Stimulated activated CD4-positive, alpha-beta T cell treated with anti-CD3 and anti-CD28 coated beads, Interleukin-1b, Interleukin-23, amount 100 ng/mL, for 1 hour (primary cell): Measurements from ENCODE around the gene ACTR3C.

Source experiments
- DNase-seq, 2 donors: peaks; one replicate each; pipeline ENCODE4 v3.0.0-alpha.2; 2020; ENCODE audit warnings: low read depth in 2 of 2

ACTR3C gene

DNA sequence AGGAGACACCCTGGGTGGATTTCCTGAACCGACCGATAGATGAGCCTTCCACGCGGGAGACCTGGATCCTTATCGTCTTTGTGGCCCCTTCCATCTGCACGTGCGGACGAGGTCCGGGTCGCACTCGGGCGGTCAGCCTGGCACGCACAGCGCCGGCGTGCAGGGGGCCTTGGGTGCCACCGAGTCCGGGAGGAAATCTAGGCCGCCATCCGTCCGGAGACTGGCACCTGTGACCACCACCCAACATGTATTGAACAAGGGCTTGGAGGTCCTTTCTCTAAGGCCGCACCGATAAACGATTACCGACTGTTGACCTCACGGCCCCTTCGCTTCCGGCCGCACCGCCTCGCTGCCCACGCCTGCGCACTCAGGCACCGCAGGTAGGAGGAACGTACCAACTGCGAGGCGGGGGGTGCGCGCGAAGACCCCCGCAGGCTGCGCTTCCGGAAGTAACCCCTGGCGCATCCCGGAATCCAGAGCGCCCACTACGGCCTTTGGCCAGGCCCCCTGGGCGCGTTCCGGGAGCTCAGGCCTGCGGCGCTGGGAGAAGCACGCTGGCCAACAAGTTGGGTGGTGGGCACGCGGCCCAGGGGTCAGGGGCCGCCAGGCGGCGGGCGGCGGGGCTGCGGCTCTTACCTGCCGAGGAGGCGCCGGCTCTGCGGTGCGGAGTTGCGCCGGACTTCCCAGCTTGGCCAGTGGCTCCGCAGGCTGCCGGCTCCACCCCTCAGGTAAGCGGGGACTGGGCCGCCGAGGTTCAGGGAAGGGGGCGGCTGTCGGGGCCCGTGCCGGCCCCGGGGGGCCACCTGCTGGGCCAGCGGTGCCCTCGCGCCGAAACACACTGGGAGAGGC, at the start of gene ACTR3C, which contains the start of gene LRRC61:
ACTR3C (minus strand) TSS at position 713 of the 849 bp plus-strand sequence. CDS start 28,249 bp downstream, outside the sequence.
LRRC61 (plus strand) TSS at position 523 of the 849 bp plus-strand sequence. CDS start 13,507 bp downstream, outside the sequence.
- peak; percentile 22 to 47 for DNase-seq

DNA sequence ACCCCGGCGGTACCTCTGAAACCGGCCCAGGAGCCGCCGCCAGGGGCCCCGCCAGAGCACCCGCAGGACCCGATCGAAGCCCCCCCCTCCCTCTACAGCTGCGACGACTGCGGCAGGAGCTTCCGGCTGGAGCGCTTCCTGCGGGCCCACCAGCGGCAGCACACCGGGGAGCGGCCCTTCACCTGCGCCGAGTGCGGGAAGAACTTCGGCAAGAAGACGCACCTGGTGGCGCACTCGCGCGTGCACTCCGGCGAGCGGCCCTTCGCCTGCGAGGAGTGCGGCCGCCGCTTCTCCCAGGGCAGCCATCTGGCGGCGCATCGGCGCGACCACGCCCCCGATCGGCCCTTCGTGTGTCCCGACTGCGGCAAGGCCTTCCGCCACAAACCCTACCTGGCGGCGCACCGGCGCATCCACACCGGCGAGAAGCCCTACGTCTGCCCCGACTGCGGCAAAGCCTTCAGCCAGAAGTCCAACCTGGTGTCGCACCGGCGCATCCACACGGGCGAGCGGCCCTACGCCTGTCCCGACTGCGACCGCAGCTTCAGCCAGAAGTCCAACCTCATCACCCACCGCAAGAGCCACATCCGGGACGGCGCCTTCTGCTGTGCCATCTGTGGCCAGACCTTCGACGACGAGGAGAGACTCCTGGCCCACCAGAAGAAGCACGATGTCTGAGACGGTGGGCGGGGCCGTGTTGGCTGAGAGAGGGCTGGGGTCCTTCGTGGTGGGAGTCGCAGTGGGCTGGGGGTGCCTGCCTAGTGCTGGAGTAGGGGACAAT, 49.1 kb upstream of the ACTR3C start:
- DNase-seq = no peak

DNA sequence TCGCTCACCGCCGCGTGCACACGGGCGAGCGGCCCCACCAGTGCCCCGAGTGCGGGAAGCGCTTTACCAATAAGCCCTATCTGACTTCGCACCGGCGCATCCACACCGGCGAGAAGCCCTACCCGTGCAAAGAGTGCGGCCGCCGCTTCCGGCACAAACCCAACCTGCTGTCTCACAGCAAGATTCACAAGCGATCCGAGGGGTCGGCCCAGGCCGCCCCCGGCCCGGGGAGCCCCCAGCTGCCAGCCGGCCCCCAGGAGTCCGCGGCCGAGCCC, 48.6 kb upstream of the ACTR3C start:
- no peak for DNase-seq

- no peak for DNase-seq
Measured at GRCh38 chr7:150371131-150371995, 48.0 kb upstream of the ACTR3C start.

DNA sequence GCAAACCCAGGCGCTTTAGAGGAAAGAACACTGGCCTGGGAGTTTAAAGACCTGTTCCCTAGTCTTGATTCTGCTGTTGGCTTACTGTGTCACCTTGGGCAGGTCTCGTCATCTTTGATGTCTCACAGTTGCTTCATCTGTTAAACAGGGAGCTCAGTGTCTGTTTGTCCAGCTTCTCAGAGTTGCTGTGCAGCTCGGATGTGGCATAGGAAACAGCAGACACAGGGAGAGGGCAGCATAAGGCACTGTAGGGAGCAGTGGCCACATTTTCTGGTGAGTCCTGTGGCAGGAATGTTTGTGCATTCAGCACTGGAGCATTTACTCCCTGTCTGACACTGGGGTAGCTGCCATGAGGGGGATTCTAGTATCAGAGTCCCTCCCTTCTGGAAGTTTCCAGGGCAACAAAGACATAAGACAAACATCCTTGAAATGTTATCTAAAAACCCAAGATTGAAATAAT, 47.3 kb upstream of the ACTR3C start:
- DNase-seq = no peak

- DNase-seq = no peak
Measured at GRCh38 chr7:150369748-150370501, 46.6 kb upstream of the ACTR3C start.

DNA sequence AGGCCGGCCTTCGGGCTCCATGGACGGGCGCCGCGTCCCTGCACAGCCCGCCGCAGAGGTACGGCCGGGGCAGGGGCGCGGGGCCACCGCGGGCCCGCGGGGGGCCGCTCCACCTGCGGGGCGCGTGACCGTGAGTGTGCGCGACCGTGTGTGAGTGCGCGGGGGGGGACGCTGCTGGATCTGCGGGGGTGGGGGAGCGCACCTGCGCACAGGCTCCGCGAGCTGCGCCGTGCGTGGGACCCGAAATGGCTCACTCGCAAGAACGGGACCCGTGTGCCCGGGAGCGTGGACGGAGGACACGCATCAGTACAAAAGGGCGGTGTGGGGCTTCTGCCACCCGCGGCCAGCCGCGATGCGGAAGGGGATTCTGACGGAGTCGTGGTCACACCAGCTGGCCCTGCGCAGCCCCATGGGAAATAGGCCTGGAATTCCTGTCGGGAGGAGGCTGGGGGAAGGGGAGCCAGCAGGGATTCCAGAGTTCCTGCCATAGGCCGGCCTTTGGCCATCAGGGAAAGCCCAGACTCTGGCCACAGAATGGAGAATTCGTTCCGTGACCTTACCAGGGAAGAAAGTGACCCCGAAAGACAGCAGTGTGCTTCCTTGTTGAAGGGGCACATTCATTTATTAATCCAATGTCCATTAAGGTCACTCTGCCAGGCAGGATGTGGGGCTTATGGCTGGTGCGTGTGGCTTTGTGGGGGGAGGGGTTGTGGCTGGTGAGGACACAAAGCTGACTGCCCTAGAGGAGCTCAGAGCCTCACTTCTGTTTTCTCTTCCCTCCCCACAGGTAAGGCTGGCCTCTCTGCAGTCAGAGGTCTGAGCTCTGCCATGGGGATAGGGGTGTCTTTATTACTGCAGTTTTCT, 45.8 kb upstream of the ACTR3C start:
- peak in 1 of 2 donors; percentile 45 for DNase-seq

GRCh38 chr7:150368096-150368883, 44.9 kb upstream of the ACTR3C start, which contains the start of gene REPIN1:
Gene REPIN1, plus strand, starts transcription at chr7:150368822. Its CDS starts 890 bp downstream, at chr7:150369712.
- DNase-seq = peak; percentile 53 to 60

- DNase-seq = no peak
Measured at GRCh38 chr7:150367677-150368095, 44.3 kb upstream of the ACTR3C start.

DNA sequence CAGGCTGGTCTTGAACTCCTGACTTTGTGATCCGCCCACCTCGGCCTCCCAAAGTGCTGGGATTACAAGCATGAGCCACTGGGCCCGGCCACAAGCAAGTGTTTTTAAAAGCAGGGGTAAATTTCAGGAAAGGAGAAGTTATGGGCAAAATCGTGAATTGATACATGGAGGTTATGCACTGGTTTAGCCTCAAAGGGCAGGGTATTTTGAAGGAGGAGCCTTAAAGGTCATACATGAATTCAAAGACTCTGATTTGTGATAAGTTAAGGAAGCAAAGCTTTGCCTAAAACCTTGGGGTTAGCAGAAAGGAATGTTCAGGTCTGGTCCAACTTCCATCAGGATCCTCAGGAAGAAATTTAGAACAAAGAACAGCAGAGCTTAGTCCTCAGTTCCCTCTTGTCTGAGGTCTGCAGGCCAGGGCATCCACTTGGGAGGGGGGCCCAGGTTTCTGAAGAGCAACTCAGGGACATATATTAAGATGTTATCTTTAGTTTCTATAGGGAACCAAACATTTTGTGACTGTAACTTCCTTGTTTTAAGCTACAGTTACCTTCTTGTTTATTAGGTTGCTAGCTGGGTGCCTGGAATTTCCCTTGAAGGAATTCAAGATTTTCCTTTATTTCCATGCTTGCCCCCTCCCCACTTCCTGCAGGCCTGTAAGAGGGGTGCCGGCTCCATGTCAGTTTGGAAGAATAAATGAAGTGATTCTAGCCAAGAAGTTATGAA, 42.5 kb upstream of the ACTR3C start:
- DNase-seq = no peak

DNA sequence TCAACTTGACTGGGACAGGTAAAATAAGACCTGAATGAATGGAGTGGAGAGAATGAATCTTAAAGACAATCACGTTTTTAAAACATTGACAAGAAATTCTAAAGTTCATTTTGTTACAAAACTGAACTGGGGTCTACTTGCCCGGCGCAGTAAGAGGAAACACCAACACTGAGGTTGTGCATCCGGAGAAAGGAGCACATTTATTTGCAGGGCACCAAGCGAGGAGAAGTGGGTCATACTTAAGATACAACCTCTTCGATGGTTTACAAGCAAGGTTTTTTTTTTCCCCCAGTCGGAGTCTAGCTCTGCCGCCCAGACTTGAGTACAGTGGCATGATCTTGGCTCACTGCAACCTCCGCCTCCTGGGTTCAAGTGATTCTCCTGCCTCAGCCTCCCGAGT, 41.8 kb upstream of the ACTR3C start:
- no peak for DNase-seq

- no peak for DNase-seq
Measured at GRCh38 chr7:150363872-150364271, 40.5 kb upstream of the ACTR3C start.

GRCh38 chr7:150363370-150363769, 40.0 kb upstream of the ACTR3C start:
- DNase-seq = no peak

- DNase-seq = no peak
Measured at GRCh38 chr7:150361807-150362621, 38.7 kb upstream of the ACTR3C start.

DNA sequence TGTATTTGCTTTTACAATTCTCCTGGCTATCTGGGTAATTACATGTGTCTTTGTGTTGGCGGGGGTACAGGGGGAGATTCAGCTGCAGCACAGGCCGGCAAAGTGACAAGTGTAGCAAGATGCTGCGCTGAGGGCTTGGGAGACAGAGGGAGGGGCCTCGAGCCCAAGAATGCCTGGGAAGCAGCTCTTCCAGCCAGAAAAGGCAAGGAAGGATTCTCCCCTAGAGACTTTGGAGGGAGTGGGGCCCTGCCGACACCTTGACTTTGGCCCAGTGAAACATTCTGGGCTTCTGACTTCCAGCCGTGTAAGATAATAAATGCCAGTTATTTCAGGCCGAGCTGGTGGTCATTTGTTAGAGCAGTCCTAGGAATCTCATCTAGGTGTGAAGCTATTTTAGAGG, 38.1 kb upstream of the ACTR3C start:
- no peak for DNase-seq

GRCh38 chr7:150360363-150361058, 37.2 kb upstream of the ACTR3C start:
- DNase-seq = no peak
